ENCODE results near the gene B3GAT2.

B3GAT2 gene, protein sequence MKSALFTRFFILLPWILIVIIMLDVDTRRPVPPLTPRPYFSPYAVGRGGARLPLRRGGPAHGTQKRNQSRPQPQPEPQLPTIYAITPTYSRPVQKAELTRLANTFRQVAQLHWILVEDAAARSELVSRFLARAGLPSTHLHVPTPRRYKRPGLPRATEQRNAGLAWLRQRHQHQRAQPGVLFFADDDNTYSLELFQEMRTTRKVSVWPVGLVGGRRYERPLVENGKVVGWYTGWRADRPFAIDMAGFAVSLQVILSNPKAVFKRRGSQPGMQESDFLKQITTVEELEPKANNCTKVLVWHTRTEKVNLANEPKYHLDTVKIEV

GRCh38 chr6:70956451-70957283 lies at the start of gene B3GAT2:
Gene B3GAT2 (minus strand): TSS chr6:70957060. CDS start chr6:70956429, 631 bp downstream.
- Histone ChIP-seq H3K4me1 (ENCODE audit: low read length) (no peaks in the 10 kb centered on the region), H3F3A (ENCODE audit: insufficient read depth, low read length) (no peaks in the 10 kb centered on the region), H3K9me3 (replicated peaks; ENCODE audit: insufficient read depth, low read length) (no peaks in the 10 kb centered on the region), H3K27ac (ENCODE audit: low read length) (no peak within 1 kb of the TSS), H4K20me1 (ENCODE audit: insufficient read depth, low read length) (no peaks in the 10 kb centered on the region), H3K36me3 (replicated peaks; ENCODE audit: insufficient read depth, low read length) (no peaks in the 10 kb centered on the region), H3K4me2 (ENCODE audit: low read depth, low read length) (peak within 1 kb of the TSS; percentile 99), H2AFZ (ENCODE audit: low read length) (peak within 1 kb of the TSS; percentile 96), H3K79me2 (ENCODE audit: low read length) (no peaks in the 10 kb centered on the region), H3K9ac (ENCODE audit: low read length) (peak within 1 kb of the TSS; percentile 18; the same call in 1 of the 2 replicates), H3K9me2 (replicated peaks; ENCODE audit: insufficient read depth, low read length) (no peaks in the 10 kb centered on the region), H3K4me3 (ENCODE audit: low read length) (peak within 1 kb of the TSS; percentile 74), H3K27me3 (replicated peaks; ENCODE audit: insufficient read depth, low read length) (no peaks in the 10 kb centered on the region)
- TF ChIP-seq EZH2phosphoT487 (IDR thresholded peaks at IDR 0.05; ENCODE audit: low read length), result no peak
- TF ChIP-seq, protein P1, sequence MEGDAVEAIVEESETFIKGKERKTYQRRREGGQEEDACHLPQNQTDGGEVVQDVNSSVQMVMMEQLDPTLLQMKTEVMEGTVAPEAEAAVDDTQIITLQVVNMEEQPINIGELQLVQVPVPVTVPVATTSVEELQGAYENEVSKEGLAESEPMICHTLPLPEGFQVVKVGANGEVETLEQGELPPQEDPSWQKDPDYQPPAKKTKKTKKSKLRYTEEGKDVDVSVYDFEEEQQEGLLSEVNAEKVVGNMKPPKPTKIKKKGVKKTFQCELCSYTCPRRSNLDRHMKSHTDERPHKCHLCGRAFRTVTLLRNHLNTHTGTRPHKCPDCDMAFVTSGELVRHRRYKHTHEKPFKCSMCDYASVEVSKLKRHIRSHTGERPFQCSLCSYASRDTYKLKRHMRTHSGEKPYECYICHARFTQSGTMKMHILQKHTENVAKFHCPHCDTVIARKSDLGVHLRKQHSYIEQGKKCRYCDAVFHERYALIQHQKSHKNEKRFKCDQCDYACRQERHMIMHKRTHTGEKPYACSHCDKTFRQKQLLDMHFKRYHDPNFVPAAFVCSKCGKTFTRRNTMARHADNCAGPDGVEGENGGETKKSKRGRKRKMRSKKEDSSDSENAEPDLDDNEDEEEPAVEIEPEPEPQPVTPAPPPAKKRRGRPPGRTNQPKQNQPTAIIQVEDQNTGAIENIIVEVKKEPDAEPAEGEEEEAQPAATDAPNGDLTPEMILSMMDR (IDR thresholded peaks at IDR 0.05; ENCODE audit: low read length), result no peak
- TF ChIP-seq EZH2 (optimal IDR thresholded peaks at IDR 0.05; ENCODE audit: low read depth, low read length), result no peak
- DNase-seq, result no peak

- Histone ChIP-seq H3K4me3 (ENCODE audit: low read length) (no peak overlapping the region), H2AFZ (ENCODE audit: low read length) (no peak overlapping the region), H3F3A (ENCODE audit: insufficient read depth, low read length) (no peaks in the 10 kb centered on the region), H3K27me3 (replicated peaks; ENCODE audit: insufficient read depth, low read length) (no peaks in the 10 kb centered on the region), H4K20me1 (ENCODE audit: insufficient read depth, low read length) (no peaks in the 10 kb centered on the region), H3K4me1 (ENCODE audit: low read length) (no peaks in the 10 kb centered on the region), H3K9me2 (replicated peaks; ENCODE audit: insufficient read depth, low read length) (no peaks in the 10 kb centered on the region), H3K9me3 (replicated peaks; ENCODE audit: insufficient read depth, low read length) (no peaks in the 10 kb centered on the region), H3K27ac (ENCODE audit: low read length) (no peak overlapping the region), H3K9ac (ENCODE audit: low read length) (no peak overlapping the region), H3K79me2 (ENCODE audit: low read length) (no peaks in the 10 kb centered on the region), H3K4me2 (ENCODE audit: low read depth, low read length) (no peak overlapping the region), H3K36me3 (replicated peaks; ENCODE audit: insufficient read depth, low read length) (no peaks in the 10 kb centered on the region)
- TF ChIP-seq, protein P1 (IDR thresholded peaks at IDR 0.05; ENCODE audit: low read length), result no peak
- TF ChIP-seq EZH2 (optimal IDR thresholded peaks at IDR 0.05; ENCODE audit: low read depth, low read length), result no peak
- TF ChIP-seq EZH2phosphoT487 (IDR thresholded peaks at IDR 0.05; ENCODE audit: low read length), result no peak
- DNase-seq, result no peak
Observed at GRCh38 chr6:70998148-70998547, 41.3 kb upstream of the B3GAT2 start.

DNA sequence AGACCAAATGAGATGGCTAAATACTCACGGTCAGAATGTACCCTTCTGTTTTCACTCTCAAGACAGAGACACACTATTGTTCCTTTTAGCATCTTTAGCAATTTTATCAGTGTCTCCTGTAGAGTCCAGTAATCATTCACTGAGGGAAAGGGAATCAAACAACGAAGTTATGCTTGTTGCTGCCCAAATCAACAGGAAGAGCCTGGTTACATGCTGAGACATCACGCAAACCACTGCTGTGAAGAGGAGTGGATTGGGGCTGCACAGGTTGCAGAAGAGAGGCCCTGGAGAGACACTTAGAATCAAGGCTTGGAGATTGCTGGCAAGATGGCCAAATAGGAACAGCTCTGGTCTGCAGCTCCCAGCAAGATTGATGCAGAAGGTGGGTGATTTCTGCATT lies 40.5 kb upstream of the B3GAT2 start:
- Histone ChIP-seq H3K9me2 (replicated peaks; ENCODE audit: insufficient read depth, low read length) (no peaks in the 10 kb centered on the region), H3K4me3 (ENCODE audit: low read length) (no peak overlapping the region)

More for the DNA sequence above, 40.5 kb upstream of the B3GAT2 start:
- DNase-seq, result no peak
- Histone ChIP-seq H4K20me1 (ENCODE audit: insufficient read depth, low read length) (no peaks in the 10 kb centered on the region), H2AFZ (ENCODE audit: low read length) (no peak overlapping the region), H3K4me1 (ENCODE audit: low read length) (no peaks in the 10 kb centered on the region), H3K9ac (ENCODE audit: low read length) (no peak overlapping the region), H3K9me3 (replicated peaks; ENCODE audit: insufficient read depth, low read length) (no peaks in the 10 kb centered on the region), H3K27ac (ENCODE audit: low read length) (no peak overlapping the region), H3F3A (ENCODE audit: insufficient read depth, low read length) (no peaks in the 10 kb centered on the region), H3K27me3 (replicated peaks; ENCODE audit: insufficient read depth, low read length) (no peaks in the 10 kb centered on the region), H3K4me2 (ENCODE audit: low read depth, low read length) (no peak overlapping the region), H3K79me2 (ENCODE audit: low read length) (no peaks in the 10 kb centered on the region), H3K36me3 (replicated peaks; ENCODE audit: insufficient read depth, low read length) (no peaks in the 10 kb centered on the region)
- TF ChIP-seq EZH2 (optimal IDR thresholded peaks at IDR 0.05; ENCODE audit: low read depth, low read length) (no peak), EZH2phosphoT487 (IDR thresholded peaks at IDR 0.05; ENCODE audit: low read length) (no peak)
- TF ChIP-seq, protein P1 (IDR thresholded peaks at IDR 0.05; ENCODE audit: low read length), result no peak

Data from MM.1S (cell line).